Mucosa of descending colon (tissue), 3 donors: ENCODE data around the gene FEM1C. TPM values are rescaled to one million over a fixed set of nuclear protein-coding genes. Genes with fewer than 3 reads are reported as not detected.

Source experiments
- ATAC-seq: fragments of 200-7000 bp; cut with Tn5 transposase; one replicate; pipeline ENCODE4 v1.9.1; 2020; ENCODE audit warnings: mild to moderate bottlenecking, moderate library complexity
- DNase-seq, 3 donors: peaks; one replicate each; pipeline ENCODE4 v3.0.0-alpha.2; 2020
- H3K36me3 ChIP-seq: fragments of 200-600 bp; one replicate; pipeline ENCODE4 v1.8.0; 2021; ENCODE audit warnings: low read depth, mild to moderate bottlenecking
- H3K4me1 ChIP-seq: fragments of 200-600 bp; one replicate; pipeline ENCODE4 v1.8.0; 2021; ENCODE audit warnings: low read depth, mild to moderate bottlenecking
- H3K4me3 ChIP-seq: fragments of 200-600 bp; one replicate; pipeline ENCODE4 v1.8.0; 2021; ENCODE audit warnings: mild to moderate bottlenecking
- H3K9me3 ChIP-seq: fragments of 200-600 bp; one replicate; pipeline ENCODE4 v1.8.0; 2021; ENCODE audit warnings: mild to moderate bottlenecking
- intact Hi-C, 2 donors: fragments of 100-400 bp; cut with DNase I in 1 of 2; cut with micrococcal nuclease in 1 of 2; formaldehyde crosslinking; loops; one replicate each; pipeline versions ENCODE4 v1.11.0 to v1.11.1; 2022; cut with DNase I, micrococcal nuclease
- total RNA-seq, 3 donors: library from RNA; stranded (reverse); fragmentation: NEBNext Ultra II Directional in 2 of 3; extraction: Animal tissue kit (Norgen Biotek cat#: 25700) in 2 of 3; gene quantifications; one replicate each; pipeline versions ENCODE4 v1.2.1 to v1.2.4, GENCODE V29; 2021 to 2023
- TF ChIP-seq, protein P1 (sequence below): fragments of 200-600 bp; IDR thresholded peaks from one replicate; pipeline ENCODE4 v1.8.0; 2022; ENCODE audit warnings: antibody characterized with exemption, mild to moderate bottlenecking
- donor health status: DM: no; HTN: no; CAD: no; lungs with moderate emphysema.
- donor health status: DM: no; HTN: no; CAD: no.
- donor health status: DM: no; HTN: yes; CAD: no.

Gene FEM1C
- total RNA-seq, 3 donors from 2014 or later = 31.1 to 37.7 (median 33.5) TPM

DNA sequence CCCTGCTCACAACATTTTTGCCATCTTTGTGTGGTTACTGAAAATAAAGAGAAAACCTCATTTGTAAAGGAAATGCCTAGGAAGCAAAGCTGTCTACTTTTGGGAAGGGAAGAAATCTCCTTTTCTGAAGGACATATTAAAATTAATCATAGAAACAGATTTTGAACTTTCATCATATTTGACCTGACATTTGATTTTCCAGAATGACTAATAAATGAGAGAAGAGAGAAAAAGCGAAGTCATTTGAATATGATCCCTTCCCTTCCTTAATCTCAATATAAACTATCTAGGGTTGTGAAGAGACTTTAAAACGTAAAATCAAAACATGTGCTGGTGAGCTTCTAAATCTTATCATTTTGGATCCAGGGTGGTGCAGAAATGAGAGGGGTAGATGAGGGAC is 66.3 kb downstream of the FEM1C start:
- DNase-seq = no peak
- intact Hi-C loops = no loop called here
- no peak for ATAC-seq
- no peak overlapping the region for H3K4me3 ChIP-seq
- H3K9me3 ChIP-seq = no peaks in the 10 kb centered on the region
- TF ChIP-seq, protein P1, sequence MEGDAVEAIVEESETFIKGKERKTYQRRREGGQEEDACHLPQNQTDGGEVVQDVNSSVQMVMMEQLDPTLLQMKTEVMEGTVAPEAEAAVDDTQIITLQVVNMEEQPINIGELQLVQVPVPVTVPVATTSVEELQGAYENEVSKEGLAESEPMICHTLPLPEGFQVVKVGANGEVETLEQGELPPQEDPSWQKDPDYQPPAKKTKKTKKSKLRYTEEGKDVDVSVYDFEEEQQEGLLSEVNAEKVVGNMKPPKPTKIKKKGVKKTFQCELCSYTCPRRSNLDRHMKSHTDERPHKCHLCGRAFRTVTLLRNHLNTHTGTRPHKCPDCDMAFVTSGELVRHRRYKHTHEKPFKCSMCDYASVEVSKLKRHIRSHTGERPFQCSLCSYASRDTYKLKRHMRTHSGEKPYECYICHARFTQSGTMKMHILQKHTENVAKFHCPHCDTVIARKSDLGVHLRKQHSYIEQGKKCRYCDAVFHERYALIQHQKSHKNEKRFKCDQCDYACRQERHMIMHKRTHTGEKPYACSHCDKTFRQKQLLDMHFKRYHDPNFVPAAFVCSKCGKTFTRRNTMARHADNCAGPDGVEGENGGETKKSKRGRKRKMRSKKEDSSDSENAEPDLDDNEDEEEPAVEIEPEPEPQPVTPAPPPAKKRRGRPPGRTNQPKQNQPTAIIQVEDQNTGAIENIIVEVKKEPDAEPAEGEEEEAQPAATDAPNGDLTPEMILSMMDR = no peak
- no peaks in the 10 kb centered on the region for H3K4me1 ChIP-seq
- H3K36me3 ChIP-seq = no peaks in the 10 kb centered on the region

DNA sequence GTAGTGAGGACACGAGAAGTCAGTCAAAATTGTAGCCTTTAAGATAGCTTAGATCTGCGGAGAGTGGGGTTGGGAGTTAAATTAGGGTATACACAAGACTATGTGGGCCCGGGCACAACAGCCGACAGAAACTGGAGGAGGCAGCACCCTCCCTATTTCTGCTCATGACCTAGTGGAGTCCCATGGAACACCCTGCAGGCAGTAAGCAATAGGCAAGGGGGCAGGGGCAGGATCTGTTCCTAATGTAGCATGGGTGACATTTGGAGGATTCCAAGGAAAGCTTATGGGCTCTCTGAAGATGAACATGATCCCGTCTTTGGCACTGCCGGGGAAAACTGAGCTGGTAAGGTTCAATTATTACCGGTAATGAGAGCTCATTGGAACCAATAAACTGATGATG is 67.0 kb downstream of the FEM1C start:
- Histone ChIP-seq H3K4me3 (no peak overlapping the region), H3K4me1 (no peaks in the 10 kb centered on the region), H3K9me3 (no peaks in the 10 kb centered on the region), H3K36me3 (no peaks in the 10 kb centered on the region)
- intact Hi-C loops = no loop called here
- TF ChIP-seq, protein P1 = no peak
- ATAC-seq (no peak), DNase-seq (no peak)

DNA sequence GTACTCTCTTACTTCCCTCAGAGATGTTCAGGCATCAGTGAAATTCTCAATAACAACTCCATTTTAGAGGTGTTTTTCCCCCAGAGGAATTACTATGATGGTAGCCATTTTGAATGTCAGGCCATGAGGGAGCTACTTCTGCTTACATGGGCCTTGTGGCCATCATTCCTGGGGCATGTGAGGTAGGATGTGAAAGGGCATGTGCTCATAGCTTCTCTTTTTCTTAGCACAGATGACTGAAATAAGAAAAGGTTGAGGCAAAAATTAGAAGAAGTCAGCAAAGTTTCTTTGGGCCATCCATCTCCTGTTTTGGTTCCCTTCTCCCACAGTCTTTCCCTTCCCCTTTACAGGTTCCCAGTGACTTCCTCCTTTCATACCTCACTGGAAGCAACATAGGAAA is 68.8 kb downstream of the FEM1C start:
- intact Hi-C loops = no loop called here
- DNase-seq (no peak), ATAC-seq (no peak)
- TF ChIP-seq, protein P1 = no peak
- Histone ChIP-seq H3K4me1 (no peaks in the 10 kb centered on the region), H3K36me3 (no peaks in the 10 kb centered on the region), H3K9me3 (no peaks in the 10 kb centered on the region), H3K4me3 (no peak overlapping the region)

DNA sequence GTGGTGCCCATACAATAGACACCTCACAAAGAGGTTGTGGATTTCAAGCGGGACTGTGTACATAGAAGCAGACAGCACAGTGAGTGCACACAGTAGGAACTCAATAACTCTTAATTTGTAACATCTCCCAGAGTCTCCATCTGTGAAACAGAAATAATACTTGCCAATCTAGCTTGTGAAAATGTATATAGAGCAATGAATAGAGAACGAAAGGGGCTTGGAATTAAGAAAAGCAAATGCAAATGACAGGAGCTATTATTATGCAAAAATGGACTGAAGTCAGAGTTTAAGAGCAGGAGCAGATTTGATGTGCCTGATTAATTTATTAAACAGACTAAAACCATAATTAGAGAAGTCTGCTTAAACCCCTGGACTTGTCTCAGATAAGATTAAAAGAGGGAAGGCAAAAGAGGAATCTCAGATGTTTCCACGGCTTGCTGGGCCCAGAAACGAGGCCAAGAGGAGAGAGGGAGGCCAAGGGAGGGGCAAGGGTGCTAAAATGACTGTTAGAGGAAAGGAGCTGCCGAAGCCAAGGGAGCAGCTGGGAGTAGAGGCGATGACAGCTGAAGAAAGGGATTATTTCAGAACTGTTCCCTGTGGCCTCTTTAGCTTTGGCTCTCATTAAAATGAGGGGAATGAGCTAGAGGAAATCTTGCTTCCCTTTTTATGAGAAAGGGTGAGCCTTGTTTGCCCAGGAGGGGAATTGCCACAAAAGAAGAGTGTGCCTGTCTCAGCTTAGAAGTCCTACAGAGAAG is 72.1 kb downstream of the FEM1C start:
- DNase-seq = no peak
- intact Hi-C loops = no loop called here
- Histone ChIP-seq H3K4me1 (no peaks in the 10 kb centered on the region), H3K9me3 (no peaks in the 10 kb centered on the region), H3K4me3 (no peak overlapping the region), H3K36me3 (no peaks in the 10 kb centered on the region)
- TF ChIP-seq, protein P1 = no peak
- ATAC-seq = no peak

DNA sequence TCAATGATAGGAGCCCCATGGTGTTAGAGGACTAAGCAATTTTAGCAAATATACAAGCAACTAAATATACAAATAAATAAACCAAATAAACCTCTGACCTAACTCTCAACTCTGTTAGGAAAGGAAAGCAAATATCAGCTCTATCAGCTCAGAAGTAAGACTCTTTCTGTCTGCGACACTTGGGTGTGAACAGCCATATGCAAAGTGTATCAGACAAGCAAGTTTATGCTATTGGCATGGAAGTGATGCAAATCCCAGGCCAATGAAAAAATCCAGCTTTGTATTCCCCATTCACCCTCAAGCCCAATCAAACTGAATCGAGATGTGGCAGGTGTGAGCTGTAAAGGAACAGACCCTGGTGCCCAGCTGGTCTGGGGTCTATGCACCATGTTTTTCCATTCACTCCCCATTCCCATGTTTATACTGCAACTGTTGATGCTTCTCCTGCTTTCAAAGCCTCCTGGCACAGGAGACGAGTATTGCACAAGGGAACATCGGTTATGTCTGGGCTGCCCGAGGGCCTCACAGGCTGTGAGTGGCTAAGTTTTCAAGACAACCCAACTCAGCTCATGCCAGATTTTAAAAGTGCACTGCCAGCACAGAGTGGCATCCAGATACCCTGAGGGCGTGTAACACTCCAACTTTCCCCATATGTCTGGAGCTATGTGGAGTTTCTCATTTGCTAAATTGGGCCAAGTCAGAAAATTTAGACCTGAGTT is 73.1 kb downstream of the FEM1C start:
- Histone ChIP-seq H3K36me3 (no peaks in the 10 kb centered on the region), H3K4me1 (no peaks in the 10 kb centered on the region), H3K9me3 (no peaks in the 10 kb centered on the region), H3K4me3 (no peak overlapping the region)
- TF ChIP-seq, protein P1 = no peak
- no peak for ATAC-seq
- intact Hi-C loops = no loop called here
- DNase-seq = no peak
